HCT116 (cell line): ENCODE results near the gene NINJ1. TPM values are rescaled to one million over a fixed set of nuclear protein-coding genes. Genes with fewer than 3 reads are reported as not detected.

Experiments used
- ATAC-seq: fragments of 200-7000 bp; cut with Tn5 transposase; 2 replicates; pipeline ENCODE4 v1.9.1; 2020; ENCODE audit warnings: mild to moderate bottlenecking, moderate library complexity
- BruUV-seq: library from RNA; stranded (reverse); fragments of 400-500 nt; replicated peaks from 2 replicates; lab custom pipeline; 2021; lab: Mats Ljungman, UMichigan
- CTCF ChIA-PET: fragments of 300-600 bp; sonication (Branson Sonifier 250); formaldehyde crosslinking; loops from one replicate; lab custom pipeline; 2021; ENCODE audit warnings: antibody characterized with exemption; lab: Charles Lee
- POLR2A ChIA-PET: fragments of 300-600, 350-600 bp; sonication (Branson Sonifier 250); formaldehyde crosslinking; loops from one replicate; lab custom pipeline; 2021; ENCODE audit warnings: antibody characterized with exemption; lab: Charles Lee
- RAD21 ChIA-PET, 2 experiments: fragments of 300-600 bp; sonication (Branson Sonifier 250); formaldehyde crosslinking; loops; one replicate each; lab custom pipeline; 2023; ENCODE audit warnings: low total read pairs in 2 of 2; ENCODE audit not compliant: uncharacterized antibody in 2 of 2, unreplicated experiment in 2 of 2, low non-redundant PET in 1 of 2; lab: Charles Lee
- DNase-seq: peaks from one replicate; pipeline ENCODE4 v3.0.0-alpha.2; 2010; ENCODE audit warnings: low read depth, low spot score
- H2AFZ ChIP-seq: fragments of 200-600 bp; shearing (Covaris generic), sonication (generic); 2 replicates; pipeline ENCODE4 v1.6.1; 2017; ENCODE audit warnings: low read depth, mixed run types, mixed read lengths, antibody characterized with exemption, low read length; ENCODE audit not compliant: poor library complexity, severe bottlenecking
- H3K27ac ChIP-seq: 2 replicates; pipeline ENCODE4 v1.5.1; 2012; ENCODE audit warnings: low read depth, low read length
- H3K27me3 ChIP-seq: fragments of 200-600 bp; sonication (generic); 2 replicates; pipeline ENCODE4 v1.6.1; 2016; ENCODE audit warnings: mixed run types, low read length, mixed read lengths; ENCODE audit not compliant: insufficient read depth
- H3K36me3 ChIP-seq, 2 experiments: fragments of 200-500 bp in 1 of 2; fragments of 200-600 bp in 1 of 2; sonication (Bioruptor generic) in 1 of 2; sonication (generic) in 1 of 2; 2 replicates each; pipeline versions ENCODE4 v1.5.1 to v1.6.1; 2014 to 2016; ENCODE audit warnings: low read length in 2 of 2, inconsistent platforms in 1 of 2, mixed read lengths in 1 of 2, mixed run types in 1 of 2; ENCODE audit not compliant: insufficient read depth in 2 of 2, control insufficient read depth in 1 of 2
- H3K4me1 ChIP-seq, 2 experiments: fragments of 200-600 bp in 1 of 2; sonication (generic) in 1 of 2; 2 replicates each; pipeline versions ENCODE4 v1.5.1 to v1.6.1; 2012 to 2017; ENCODE audit warnings: low read length in 2 of 2, inconsistent platforms in 1 of 2, mild to moderate bottlenecking in 1 of 2, mixed read lengths in 1 of 2, mixed run types in 1 of 2, moderate library complexity in 1 of 2; ENCODE audit not compliant: insufficient read depth in 2 of 2, control insufficient read depth in 1 of 2
- H3K4me2 ChIP-seq: fragments of 200-600 bp; sonication (generic); 2 replicates; pipeline ENCODE4 v1.6.1; 2017; ENCODE audit warnings: mixed run types, low read length, mixed read lengths
- H3K4me3 ChIP-seq, 2 experiments: fragments of 200-600 bp in 1 of 2; sonication (generic) in 1 of 2; replicated peaks in 1 of 2; 2 replicates each; pipeline ENCODE4 v1.5.1; 2011 to 2016; ENCODE audit warnings: low read length in 2 of 2, control low read depth in 1 of 2, low read depth in 1 of 2, mild to moderate bottlenecking in 1 of 2, mixed read lengths in 1 of 2, mixed run types in 1 of 2
- H3K79me2 ChIP-seq: fragments of 200-600 bp; sonication (generic); 2 replicates; pipeline ENCODE4 v1.6.1; 2017; ENCODE audit warnings: mild to moderate bottlenecking, mixed run types, low read length, moderate library complexity, mixed read lengths; ENCODE audit not compliant: insufficient read depth
- H3K9ac ChIP-seq: fragments of 200-600 bp; sonication (generic); 2 replicates; pipeline ENCODE4 v1.6.1; 2016; ENCODE audit warnings: low read length, mixed read lengths
- H3K9me2 ChIP-seq: fragments of 200-600 bp; sonication (generic), shearing (Covaris generic); 2 replicates; pipeline ENCODE4 v1.6.1; 2017; ENCODE audit warnings: mixed run types, mild to moderate bottlenecking, moderate library complexity; ENCODE audit not compliant: insufficient read depth
- H3K9me3 ChIP-seq, 2 experiments: fragments of 200-500 bp in 1 of 2; fragments of 200-600 bp in 1 of 2; sonication (Bioruptor generic) in 1 of 2; sonication (generic) in 1 of 2; 2 replicates each; pipeline ENCODE4 v1.6.1; 2014 to 2017; ENCODE audit warnings: low read length in 2 of 2, mixed read lengths in 2 of 2, inconsistent platforms in 1 of 2, low read depth in 1 of 2, mild to moderate bottlenecking in 1 of 2, mixed run types in 1 of 2, moderate library complexity in 1 of 2; ENCODE audit not compliant: control insufficient read depth in 1 of 2, insufficient read depth in 1 of 2
- H4K20me1 ChIP-seq: fragments of 200-600 bp; sonication (generic), shearing (Covaris generic); 2 replicates; pipeline ENCODE4 v1.6.1; 2017; ENCODE audit warnings: mixed run types, mild to moderate bottlenecking, moderate library complexity; ENCODE audit not compliant: insufficient read depth
- ATF3 ChIP-seq: IDR thresholded peaks from 2 replicates; pipeline ENCODE4 v1.6.1; 2012
- EZH2 ChIP-seq: fragments of 200-600 bp; sonication (generic); IDR thresholded peaks from 2 replicates; pipeline ENCODE4 v1.6.1; 2017; ENCODE audit warnings: antibody characterized with exemption, mixed run types
- EZH2phosphoT487 ChIP-seq: fragments of 200-600 bp; IDR thresholded peaks from 2 replicates; pipeline ENCODE4 v1.6.1; 2018; ENCODE audit warnings: antibody characterized with exemption, borderline replicate concordance
- FOSL1 ChIP-seq: IDR thresholded peaks from 2 replicates; pipeline ENCODE4 v1.6.1; 2012; ENCODE audit warnings: low read depth
- POLR2A ChIP-seq: IDR thresholded peaks from 2 replicates; pipeline ENCODE4 v1.7.0; 2011; ENCODE audit warnings: borderline replicate concordance; ENCODE audit not compliant: insufficient read depth, insufficient read length; ENCODE audit errors: extremely low read depth
- POLR2AphosphoS5 ChIP-seq: IDR thresholded peaks from 2 replicates; pipeline ENCODE4 v1.6.1; 2011; ENCODE audit warnings: mild to moderate bottlenecking, low read depth, low read length, moderate library complexity
- REST ChIP-seq: IDR thresholded peaks from 2 replicates; pipeline ENCODE4 v1.6.1; 2012; ENCODE audit warnings: low read depth
- SRF ChIP-seq: IDR thresholded peaks from 2 replicates; pipeline ENCODE4 v1.6.1; 2012; ENCODE audit warnings: low read depth
- ZBTB33 ChIP-seq: IDR thresholded peaks from 2 replicates; pipeline ENCODE4 v1.6.1; 2011; ENCODE audit warnings: mild to moderate bottlenecking, low read length, moderate library complexity; ENCODE audit not compliant: insufficient replicate concordance; ENCODE audit errors: extremely low read depth
- ZFX ChIP-seq: fragments of 450-650 bp; IDR thresholded peaks from 2 replicates; pipeline ENCODE4 v1.6.1; 2017
- intact Hi-C: fragments of 100-400 bp; cut with micrococcal nuclease; formaldehyde crosslinking; loops from 2 replicates; pipeline ENCODE4 v1.10.0; 2022
- total RNA-seq: library from RNA; stranded (reverse); gene quantifications from one replicate; pipeline ENCODE4 v1.2.1, GENCODE V29; 2021; ENCODE audit not compliant: unreplicated experiment
- TF ChIP-seq, protein P1 (sequence below): IDR thresholded peaks from 2 replicates; pipeline ENCODE4 v1.6.1; 2012

NINJ1 gene
- total RNA-seq, 1 experiment from 2014 or later: 34.4 TPM

- Histone ChIP-seq H3K79me2 (peaks cover 40% of the 10 kb centered on the region), H3K9me2 (no peaks in the 10 kb centered on the region), H3K9ac (peak overlapping the region; percentile 91), H4K20me1 (no peaks in the 10 kb centered on the region), H3K4me2 (peak overlapping the region; percentile 98), H3K27me3 (no peaks in the 10 kb centered on the region), H3K4me1 (peaks cover 41 to 81% of the 10 kb centered on the region in 2 experiments), H2AFZ (no peak overlapping the region), H3K36me3 (no peaks in the 10 kb centered on the region), H3K9me3 (peaks cover 0 to 10% of the 10 kb centered on the region in 2 experiments; a peak in 2 of 4 replicates), H3K4me3 (peak overlapping the region; percentile 63 to 94), H3K27ac (peak overlapping the region; percentile 81)
- ChIA-PET CTCF (interaction anchor here (1.2 to 1.3 kb wide), 2 partner anchors 13 to 92 kb away, joined by 4 to 6 read pairs; no protein-coding TSS in a partner anchor), RAD21 (interaction anchor here in 1 of 2 experiments (0.9 kb wide), 1 partner anchor 92 kb away, joined by 3 read pairs; no protein-coding TSS in a partner anchor), POLR2A (interaction anchor here (1.9 kb wide), 1 partner anchor 24 kb away, joined by 6 read pairs; no protein-coding TSS in a partner anchor)
- no TSS peak for BruUV-seq
- DNase-seq (peak; percentile 96), ATAC-seq (peak; percentile 84)
- no peak for TF ChIP-seq EZH2
- no peak for TF ChIP-seq SRF
- TF ChIP-seq ZFX: peak; percentile 73
- TF ChIP-seq FOSL1: no peak
- no peak for TF ChIP-seq ATF3
- TF ChIP-seq ZBTB33: peak; percentile 38
- peak; percentile 91 for TF ChIP-seq POLR2AphosphoS5
- TF ChIP-seq REST: no peak
- no peak for TF ChIP-seq EZH2phosphoT487
- TF ChIP-seq POLR2A: peak; percentile 48
- TF ChIP-seq, protein P1, sequence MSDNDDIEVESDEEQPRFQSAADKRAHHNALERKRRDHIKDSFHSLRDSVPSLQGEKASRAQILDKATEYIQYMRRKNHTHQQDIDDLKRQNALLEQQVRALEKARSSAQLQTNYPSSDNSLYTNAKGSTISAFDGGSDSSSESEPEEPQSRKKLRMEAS: no peak
- intact Hi-C loops: loop anchor here (5.0 kb wide), 2 partner anchors 93 to 357 kb away; partner anchors contain the start of genes FAM120A and FAM120AOS
Measured at GRCh38 chr9:93095205-93096130, 38.6 kb downstream of the NINJ1 start.
